ENCODE measurements around the gene LHPP.
"Not testable (repeated sequence)": the region's sequence is repeated elsewhere in the genome, so short reads cannot be mapped to it uniquely, and the experiment has no call there.

The LHPP gene

GRCh38 chr10:124539935-124540641 is 78.5 kb downstream of the LHPP start:
- DNase-seq, result no peak

DNA sequence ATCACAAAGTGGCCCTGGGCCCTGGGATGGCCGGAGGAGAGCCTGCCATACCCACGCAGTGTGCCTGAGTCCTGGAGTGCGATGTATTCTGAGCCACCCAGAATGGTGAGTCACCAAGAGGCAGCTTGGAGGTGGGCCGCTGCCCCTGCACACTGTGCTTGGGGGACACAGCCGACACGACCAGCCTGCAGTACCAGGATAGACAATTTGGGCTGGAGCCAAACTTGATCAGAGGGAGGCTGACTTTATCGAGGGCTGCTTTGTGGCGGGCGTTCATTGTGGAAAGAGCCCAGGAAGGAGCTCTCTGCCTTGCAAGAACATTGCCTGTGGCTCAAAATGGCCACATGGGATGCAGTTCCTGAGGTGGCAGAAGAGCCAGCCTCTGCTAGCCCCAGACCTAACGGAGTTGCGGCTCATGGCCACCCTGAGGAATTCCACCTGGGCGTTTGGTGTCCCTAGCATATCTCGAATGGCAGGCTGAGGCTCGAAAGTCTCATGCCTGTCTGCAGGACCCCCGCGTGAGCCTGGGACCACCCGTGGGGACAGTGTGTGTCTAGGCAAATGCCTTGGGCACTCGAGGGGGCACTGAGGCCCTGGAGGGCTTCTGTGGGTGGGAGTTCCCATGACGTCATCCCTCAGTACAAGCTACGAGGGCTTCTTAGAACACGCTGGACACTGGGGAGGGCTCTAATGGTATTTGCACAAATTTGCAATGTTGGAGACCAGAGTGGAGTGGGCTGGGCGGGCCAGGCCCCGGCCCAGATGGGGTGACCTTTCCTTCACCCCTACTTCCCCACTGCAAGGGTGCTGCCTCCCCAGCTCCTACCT is 79.7 kb downstream of the LHPP start:
- DNase-seq, result no peak

- no peak for DNase-seq
Observed at GRCh38 chr10:124542336-124542735, 80.7 kb downstream of the LHPP start.

DNA sequence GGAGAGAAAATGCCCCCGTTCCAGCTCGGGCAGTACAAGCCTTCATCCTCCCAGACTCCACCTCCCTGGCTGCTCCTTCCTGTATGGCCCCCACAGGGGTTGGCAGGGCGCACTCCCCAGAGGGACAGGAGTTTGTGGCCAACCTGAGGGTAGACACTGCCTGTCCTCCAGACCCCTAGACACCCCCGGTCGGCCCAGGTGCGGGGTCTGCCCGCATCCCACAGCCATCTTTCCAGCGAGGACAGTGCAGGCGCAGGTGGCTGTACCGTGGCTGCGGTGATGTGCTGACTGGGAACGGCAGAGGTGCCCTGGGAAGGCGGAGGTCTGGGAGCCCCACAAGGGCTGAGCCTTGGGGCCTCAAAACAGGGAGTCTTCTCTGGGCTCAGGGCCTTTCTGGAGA is 81.5 kb downstream of the LHPP start:
- no peak for DNase-seq

GRCh38 chr10:124543971-124544370 is 82.3 kb downstream of the LHPP start:
- no peak for DNase-seq

DNA sequence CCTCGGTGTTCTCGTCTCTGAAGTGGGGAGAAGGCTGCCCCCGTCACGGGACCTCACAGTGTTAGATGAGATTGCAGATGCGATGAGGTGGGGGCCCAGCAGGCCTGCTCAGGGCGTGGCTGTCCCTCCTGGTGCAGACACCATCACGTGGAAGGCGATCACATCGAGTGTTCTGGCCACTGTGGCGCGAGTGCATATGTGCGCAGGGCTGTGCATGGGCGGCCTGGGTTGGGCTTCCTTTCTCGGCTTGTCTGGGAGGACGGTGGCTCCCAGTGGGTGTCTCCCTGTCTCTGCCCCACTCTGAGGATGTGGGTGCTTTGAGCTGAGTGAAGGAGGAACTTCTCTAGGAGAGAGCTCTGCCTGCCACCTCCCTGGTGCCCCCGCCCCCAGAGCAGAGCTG is 83.1 kb downstream of the LHPP start:
- no peak for DNase-seq

DNA sequence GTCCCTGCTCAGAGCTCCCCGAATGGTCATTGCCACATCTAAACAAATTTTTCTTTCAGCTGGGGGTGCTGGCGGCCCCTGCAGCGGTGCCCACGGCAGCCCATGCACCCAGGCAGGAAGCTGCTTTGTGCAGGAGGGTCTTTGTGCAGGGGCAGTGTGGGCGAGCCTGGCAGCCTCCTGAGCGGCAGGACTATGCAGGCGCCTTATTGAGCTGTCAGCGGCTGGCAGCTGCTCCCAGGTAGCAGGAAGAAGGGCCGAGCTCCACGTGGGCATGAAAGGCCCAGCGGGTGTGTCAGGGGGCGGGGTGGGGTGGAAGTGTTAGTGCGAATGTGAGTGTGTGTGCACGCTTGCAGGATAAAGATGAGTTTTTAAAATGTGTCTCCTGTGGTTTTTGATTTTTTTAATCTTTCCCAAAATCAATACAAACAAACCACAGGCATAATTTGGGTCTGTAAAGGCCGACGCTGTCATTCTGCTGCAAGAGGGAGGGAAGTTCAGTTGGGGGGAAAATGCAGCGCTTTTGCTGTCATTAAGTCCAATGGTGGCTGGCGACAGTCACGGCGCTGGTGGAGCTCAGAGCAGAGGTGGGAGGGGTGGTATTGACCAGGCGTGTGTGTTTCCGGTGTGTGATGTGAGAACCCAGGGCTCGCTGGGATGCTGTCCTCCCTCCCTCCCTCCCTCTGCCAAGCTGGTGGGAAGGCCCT is 83.9 kb downstream of the LHPP start:
- no peak for DNase-seq

- no peak for DNase-seq
Observed at GRCh38 chr10:124546055-124546369, 84.4 kb downstream of the LHPP start.

DNA sequence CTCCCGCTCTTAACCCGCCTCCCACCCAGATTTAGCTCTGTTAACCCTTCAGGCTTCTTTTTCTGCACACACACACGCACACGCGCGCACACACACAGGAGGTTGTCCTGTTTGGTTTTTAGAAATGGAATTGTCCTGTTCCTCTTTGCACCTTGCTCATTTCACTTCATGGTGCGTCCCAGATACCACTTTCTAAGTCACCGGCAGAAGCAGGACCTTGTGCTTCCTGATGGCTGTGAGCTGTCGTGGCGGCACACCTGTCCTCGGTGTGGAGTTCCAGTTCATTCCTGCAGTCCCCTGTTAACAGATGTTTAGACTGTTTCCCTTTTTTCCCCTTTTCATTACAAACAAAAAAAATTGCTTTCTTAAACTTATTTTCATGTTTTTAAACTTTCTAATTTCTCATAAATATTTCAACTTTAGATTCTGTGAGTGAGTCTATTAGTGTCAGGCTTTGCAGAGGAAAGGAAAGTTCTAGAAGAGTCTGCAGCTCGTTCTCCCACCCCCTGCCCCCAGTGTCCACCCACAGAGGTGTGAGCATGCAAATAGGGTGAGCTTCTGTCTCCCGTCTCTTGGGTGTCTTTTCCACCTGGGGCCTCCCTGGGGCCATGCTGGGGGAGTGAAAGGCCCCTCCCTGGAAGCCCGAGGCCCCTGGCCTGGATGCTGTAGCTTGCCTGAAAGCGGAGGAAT is 85.5 kb downstream of the LHPP start:
- no peak for DNase-seq

GRCh38 chr10:124547647-124548168 is 86.1 kb downstream of the LHPP start:
- no peak for DNase-seq

DNA sequence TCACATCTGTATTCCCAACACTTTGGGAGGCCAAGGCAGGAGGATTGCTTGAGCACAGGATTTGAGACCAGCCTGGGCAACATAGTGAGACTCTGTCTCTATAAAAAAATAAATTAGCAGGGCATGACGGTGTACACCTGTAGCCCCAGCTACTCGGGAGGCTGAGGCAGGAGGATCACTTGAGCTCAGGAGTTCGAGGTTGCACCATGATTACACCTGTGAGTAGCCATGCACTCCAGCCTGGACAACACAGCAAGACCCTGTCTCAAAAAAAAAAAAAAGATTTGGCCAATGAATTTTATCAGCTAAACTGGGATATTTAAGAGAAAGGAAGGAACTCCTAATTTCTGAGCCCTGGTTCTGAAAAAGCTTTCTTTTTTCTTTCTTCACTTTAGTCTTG is 87.5 kb downstream of the LHPP start:
- not testable (repeated sequence) for DNase-seq

DNA sequence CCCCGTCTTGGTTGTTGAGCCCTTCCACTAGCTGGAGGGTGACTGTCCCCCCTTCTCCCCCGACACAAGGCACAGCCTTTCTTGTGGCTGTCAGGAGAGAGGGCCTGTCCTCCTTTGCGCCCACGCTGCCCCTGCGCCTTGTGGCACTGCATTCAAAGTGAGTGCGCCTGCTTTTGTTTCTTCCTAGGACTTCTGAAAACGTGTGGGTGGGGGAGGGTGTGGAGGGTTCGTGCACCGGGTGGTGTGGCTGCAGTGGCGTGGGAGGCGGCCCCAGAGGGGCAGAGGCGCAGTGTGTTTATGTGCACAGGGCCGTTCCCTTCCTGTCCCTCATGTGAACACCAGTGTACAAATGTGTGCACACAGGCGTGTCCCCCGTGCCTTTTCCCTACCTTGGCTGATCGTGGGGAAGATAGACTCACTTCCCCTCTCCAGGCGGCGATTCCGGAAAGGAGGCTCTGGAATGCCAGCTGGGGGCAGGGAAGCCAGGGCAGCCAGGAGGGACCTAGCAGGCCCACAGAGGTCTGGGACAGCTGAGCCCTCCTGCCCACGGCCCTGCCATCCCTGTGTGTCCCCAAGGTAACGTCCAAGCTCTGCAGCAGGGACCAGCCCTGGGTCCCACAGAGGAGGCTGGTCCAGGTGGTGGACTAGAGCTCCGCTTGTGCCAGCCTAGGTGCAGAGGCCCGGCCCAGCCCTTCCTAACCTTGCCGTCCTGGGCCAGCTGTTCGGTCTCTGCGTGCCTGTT is 88.8 kb downstream of the LHPP start:
- no peak for DNase-seq

GRCh38 chr10:124551097-124551496 is 89.5 kb downstream of the LHPP start:
- no peak for DNase-seq

GRCh38 chr10:124551755-124552154 is 90.1 kb downstream of the LHPP start:
- DNase-seq, result no peak

DNA sequence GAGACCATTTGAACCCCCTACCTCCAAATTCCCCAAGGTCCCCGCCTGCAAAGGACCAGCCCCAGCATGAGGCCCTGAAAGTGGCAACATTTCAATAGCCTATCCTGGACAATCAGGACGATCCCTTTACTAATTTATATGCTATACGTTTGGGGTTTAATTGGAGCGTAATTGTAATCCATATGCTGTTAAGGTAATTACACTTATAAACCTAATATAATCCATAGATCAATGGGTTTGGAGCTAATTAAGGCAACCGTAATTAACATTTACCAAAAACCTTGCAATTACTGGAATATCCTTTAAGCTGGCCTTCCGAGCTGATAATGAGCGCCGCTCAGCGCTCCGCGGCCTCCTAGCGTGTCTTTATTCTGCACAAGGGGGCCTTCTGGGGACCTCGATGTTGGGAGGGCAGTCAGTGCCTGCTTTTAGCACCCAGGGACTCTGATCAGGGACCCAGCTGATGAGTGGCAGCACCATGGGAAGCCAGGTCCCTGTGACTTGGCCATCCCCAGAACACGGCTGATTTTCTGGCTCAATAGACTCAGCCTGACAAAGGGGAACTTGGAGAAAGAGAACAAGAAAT is 91.2 kb downstream of the LHPP start:
- DNase-seq, result no peak

GRCh38 chr10:124554085-124554858 is 92.6 kb downstream of the LHPP start:
- no peak for DNase-seq

DNA sequence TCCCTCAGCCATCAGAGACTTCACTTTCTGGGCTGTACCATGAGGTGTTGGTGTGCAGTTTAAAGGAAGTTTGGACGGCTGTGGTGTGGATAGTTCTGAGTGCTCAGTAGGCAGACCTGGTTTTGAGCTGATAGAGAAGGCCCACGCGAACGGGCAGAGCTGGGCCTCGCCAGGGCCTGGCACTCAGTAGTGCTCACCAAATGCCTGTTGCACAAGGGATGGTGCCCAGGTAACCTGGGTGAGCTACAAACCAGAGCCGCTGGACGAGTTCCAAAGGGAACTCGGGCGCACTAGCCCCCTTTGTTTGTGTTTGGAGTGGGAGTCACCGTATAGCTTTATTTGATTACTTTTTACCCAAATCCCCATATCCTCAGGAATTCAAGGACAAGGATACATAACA is 95.5 kb downstream of the LHPP start:
- no peak for DNase-seq

DNA sequence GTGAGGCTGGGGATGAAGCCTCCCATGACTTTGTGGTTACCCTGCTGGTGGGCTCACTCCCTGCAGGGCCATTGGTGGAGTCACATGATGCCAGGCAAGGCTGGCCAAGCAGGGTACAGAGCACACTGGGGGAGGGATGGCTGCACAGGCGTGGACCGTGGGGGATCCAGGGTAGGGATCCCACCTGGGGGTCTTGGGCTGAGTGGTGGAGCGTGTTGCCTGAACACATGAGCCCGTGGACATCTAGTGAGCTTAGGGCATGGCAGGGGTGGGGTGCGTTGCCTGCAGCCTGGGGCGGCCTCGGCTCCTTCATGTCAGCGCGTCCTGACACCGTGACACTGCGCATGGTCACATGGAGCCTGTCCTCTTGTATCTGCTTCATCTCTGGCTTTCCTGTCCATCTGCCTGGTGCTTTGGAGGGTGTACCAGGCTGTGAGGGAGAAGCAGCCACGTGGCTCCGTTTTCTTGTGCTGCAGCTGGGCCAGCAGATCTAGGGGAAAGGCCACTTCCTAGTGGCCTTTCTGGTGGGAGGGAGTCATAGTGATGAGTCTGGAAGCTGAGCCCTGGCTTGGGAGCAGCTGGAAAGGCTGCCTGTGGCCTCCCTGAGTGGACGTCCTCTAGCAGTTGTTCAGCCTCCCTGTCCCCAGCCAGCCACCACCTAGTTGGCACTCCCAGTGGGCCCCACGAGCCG is 96.2 kb downstream of the LHPP start:
- no peak for DNase-seq

DNA sequence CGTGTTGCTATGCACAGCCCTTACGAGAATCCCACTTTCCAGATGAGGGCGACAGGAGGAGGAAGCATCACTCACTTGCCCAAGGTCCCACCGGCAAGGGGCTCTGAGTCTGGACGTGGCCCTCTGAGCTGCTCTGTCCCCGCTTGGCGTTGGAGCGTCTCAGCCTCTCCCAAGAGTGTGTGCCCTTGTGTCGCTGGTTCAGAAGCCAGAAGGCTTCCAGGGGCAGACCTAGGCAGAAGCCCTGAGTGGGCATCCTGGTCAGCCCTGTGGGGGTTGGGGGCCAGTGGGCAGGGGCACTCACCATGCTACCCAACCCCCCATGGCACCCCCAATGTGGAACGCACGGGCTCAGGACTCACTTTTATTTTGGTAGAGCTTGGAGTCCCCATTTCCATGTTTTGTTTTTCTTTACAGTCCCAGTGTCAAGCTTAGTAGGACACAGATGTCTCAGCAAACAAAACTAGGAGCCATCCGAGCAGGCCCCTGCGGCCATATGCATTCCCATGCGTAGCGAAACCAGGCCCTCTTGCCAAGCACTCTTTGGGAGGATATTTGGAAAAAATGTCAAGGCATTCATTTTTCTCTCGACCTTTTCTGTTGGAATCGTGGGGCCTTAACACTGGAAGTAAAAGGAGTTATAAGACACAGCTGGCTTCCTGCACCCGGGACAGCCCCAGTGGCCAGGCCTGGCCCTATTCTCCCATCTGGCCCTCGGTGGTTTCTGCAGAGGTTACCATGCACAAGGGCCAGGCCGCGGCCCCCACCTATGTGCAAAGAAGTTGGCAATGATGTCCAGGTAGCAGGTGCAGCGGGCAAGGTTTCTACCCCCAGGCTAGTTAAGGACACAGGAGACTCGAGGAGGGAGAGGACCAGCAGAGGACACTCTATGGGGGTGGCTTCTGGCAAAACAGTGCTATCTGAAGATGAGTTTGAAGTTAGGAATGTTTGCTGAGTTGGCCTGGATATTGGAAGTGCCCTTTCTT is 97.0 kb downstream of the LHPP start:
- DNase-seq, result no peak
